Mesenchymal stem cell (in vitro differentiated cells and primary cell): ENCODE results near the gene PTPRD.

ENCODE experiments used
- DNase-seq: peaks from one replicate; pipeline ENCODE4 v3.0.0-alpha.2; 2013
- H2AFZ ChIP-seq: one replicate; pipeline ENCODE4 v1.6.1; 2013; ENCODE audit warnings: low read depth, mild to moderate bottlenecking, control low read depth, inconsistent platforms, low read length, moderate library complexity
- H2AK5ac ChIP-seq: 2 replicates; pipeline ENCODE4 v1.6.1; 2013; ENCODE audit warnings: low read length, moderate library complexity, mild to moderate bottlenecking, inconsistent platforms; ENCODE audit not compliant: severe bottlenecking
- H2BK120ac ChIP-seq: one replicate; pipeline ENCODE4 v1.6.1; 2013; ENCODE audit warnings: low read depth, mild to moderate bottlenecking, inconsistent platforms, low read length, moderate library complexity
- H2BK12ac ChIP-seq, 2 experiments: one replicate each; pipeline ENCODE4 v1.6.1; 2013; ENCODE audit warnings: inconsistent platforms in 2 of 2, low read length in 2 of 2, mild to moderate bottlenecking in 2 of 2, moderate library complexity in 2 of 2, control low read depth in 1 of 2
- H2BK15ac ChIP-seq: one replicate; pipeline ENCODE4 v1.6.1; 2013; ENCODE audit warnings: mild to moderate bottlenecking, low read depth, inconsistent platforms; ENCODE audit not compliant: poor library complexity, severe bottlenecking
- H2BK5ac ChIP-seq: 2 replicates; pipeline ENCODE4 v1.6.1; 2013; ENCODE audit warnings: low read depth, mild to moderate bottlenecking, low read length, control low read depth, inconsistent platforms; ENCODE audit not compliant: poor library complexity, severe bottlenecking
- H3K14ac ChIP-seq, 2 experiments: one replicate each; pipeline ENCODE4 v1.6.1; 2013; ENCODE audit warnings: inconsistent platforms in 2 of 2, low read length in 2 of 2, control low read depth in 1 of 2, mild to moderate bottlenecking in 1 of 2, moderate library complexity in 1 of 2
- H3K18ac ChIP-seq, 2 experiments: one replicate each; pipeline ENCODE4 v1.6.1; 2013; ENCODE audit warnings: inconsistent platforms in 2 of 2, low read length in 2 of 2, control low read depth in 1 of 2, low read depth in 1 of 2, mild to moderate bottlenecking in 1 of 2
- H3K23ac ChIP-seq, 2 experiments: one replicate each; pipeline ENCODE4 v1.6.1; 2013; ENCODE audit warnings: inconsistent platforms in 2 of 2, low read length in 2 of 2, mild to moderate bottlenecking in 2 of 2, moderate library complexity in 2 of 2, control low read depth in 1 of 2
- H3K27ac ChIP-seq: 2 replicates; pipeline ENCODE4 v1.5.1; 2013; ENCODE audit warnings: mild to moderate bottlenecking, moderate library complexity, low read length, control low read depth, inconsistent platforms; ENCODE audit not compliant: poor library complexity, severe bottlenecking
- H3K27me3 ChIP-seq, 2 experiments: 2 replicates each; pipeline versions ENCODE4 v1.6.1 to v1.7.0; 2013; ENCODE audit warnings: low read length in 2 of 2, mild to moderate bottlenecking in 2 of 2, moderate library complexity in 2 of 2, control low read depth in 1 of 2, inconsistent platforms in 1 of 2; ENCODE audit not compliant: control insufficient read depth in 1 of 2, insufficient read depth in 1 of 2
- H3K36me3 ChIP-seq, 2 experiments: 2 replicates each; pipeline versions ENCODE4 v1.6.1 to v1.7.0; 2013; ENCODE audit warnings: low read length in 2 of 2, control low read depth in 1 of 2, inconsistent platforms in 1 of 2, low read depth in 1 of 2, mild to moderate bottlenecking in 1 of 2; ENCODE audit not compliant: insufficient read depth in 2 of 2, control insufficient read depth in 1 of 2
- H3K4ac ChIP-seq, 2 experiments: one replicate each; pipeline ENCODE4 v1.6.1; 2013; ENCODE audit warnings: inconsistent platforms in 2 of 2, low read length in 2 of 2, mild to moderate bottlenecking in 2 of 2, moderate library complexity in 2 of 2, control low read depth in 1 of 2, low read depth in 1 of 2
- H3K4me1 ChIP-seq: 2 replicates; pipeline ENCODE4 v1.6.1; 2013; ENCODE audit warnings: low read depth, low read length, control low read depth; ENCODE audit not compliant: control insufficient read depth, insufficient read depth
- H3K4me2 ChIP-seq: 2 replicates; pipeline ENCODE4 v1.6.1; 2013; ENCODE audit warnings: low read length, mild to moderate bottlenecking, inconsistent platforms; ENCODE audit not compliant: poor library complexity, severe bottlenecking
- H3K4me3 ChIP-seq, 2 experiments: 2 replicates each; pipeline versions ENCODE4 v1.5.1 to v1.7.0; 2013; ENCODE audit warnings: low read length in 2 of 2, mild to moderate bottlenecking in 2 of 2, control low read depth in 1 of 2, low read depth in 1 of 2; ENCODE audit not compliant: insufficient read depth in 1 of 2
- H3K79me1 ChIP-seq: replicated peaks from 2 replicates; pipeline ENCODE4 v1.6.1; 2013; ENCODE audit warnings: mild to moderate bottlenecking, control low read depth, low read length, inconsistent platforms; ENCODE audit not compliant: poor library complexity, severe bottlenecking
- H3K9ac ChIP-seq: 2 replicates; pipeline ENCODE4 v1.7.0; 2013; ENCODE audit warnings: mild to moderate bottlenecking, low read length, moderate library complexity
- H3K9me3 ChIP-seq: 2 replicates; pipeline ENCODE4 v1.7.0; 2013; ENCODE audit warnings: mild to moderate bottlenecking, low read length; ENCODE audit not compliant: control insufficient read depth
- H4K8ac ChIP-seq: one replicate; pipeline ENCODE4 v1.6.1; 2013; ENCODE audit warnings: inconsistent platforms, mild to moderate bottlenecking, low read length, moderate library complexity
- H4K91ac ChIP-seq: one replicate; pipeline ENCODE4 v1.6.1; 2013; ENCODE audit warnings: mild to moderate bottlenecking, low read length, inconsistent platforms
- WGBS: methylation state at CpG from one replicate; pipeline ENCODE4 v1.1.7; 2013; ENCODE audit warnings: mixed read lengths; 5-methylcytosine and 5-hydroxymethylcytosine counted together

PTPRD gene

DNA sequence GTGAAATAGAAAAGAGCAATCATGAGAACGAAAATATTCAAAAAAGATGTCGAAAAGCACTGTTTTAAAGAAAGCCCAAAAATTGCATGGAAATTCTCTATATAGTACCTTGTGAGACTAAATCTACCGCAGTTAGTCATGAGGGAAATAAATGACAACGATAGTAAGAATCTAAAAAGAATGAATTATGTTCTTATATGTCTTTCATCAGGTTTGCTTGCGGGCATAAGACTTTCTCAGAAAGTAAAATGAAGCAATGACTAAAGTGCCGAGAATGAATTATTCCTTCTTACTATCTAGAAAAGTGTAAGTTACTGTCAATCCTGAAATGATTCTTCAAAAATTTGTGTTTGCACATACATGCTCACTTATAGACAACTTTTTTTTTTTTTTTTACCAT lies 26.4 kb downstream of the PTPRD start:
- H2BK15ac ChIP-seq: no peak overlapping the region
- DNase-seq: no peak
- no peak overlapping the region for H2BK120ac ChIP-seq
- H3K27me3 ChIP-seq: no peaks in the 10 kb centered on the region
- no peak overlapping the region for H2AFZ ChIP-seq
- H4K8ac ChIP-seq: no peak overlapping the region
- no peak overlapping the region for H3K4me3 ChIP-seq
- H3K4me1 ChIP-seq: no peaks in the 10 kb centered on the region
- H3K4me2 ChIP-seq: no peak overlapping the region
- no peaks in the 10 kb centered on the region for H3K36me3 ChIP-seq
- 89% methylated on average over 4 of the region's 6 CpGs for WGBS
- no peak overlapping the region for H3K18ac ChIP-seq
- H3K9me3 ChIP-seq: peaks cover 26% of the 10 kb centered on the region
- no peak overlapping the region for H3K4ac ChIP-seq
- no peak overlapping the region for H4K91ac ChIP-seq
- H3K14ac ChIP-seq: no peak overlapping the region
- no peak overlapping the region for H3K23ac ChIP-seq
- H3K79me1 ChIP-seq: no peaks in the 10 kb centered on the region
- no peak overlapping the region for H3K9ac ChIP-seq
- no peak overlapping the region for H2BK12ac ChIP-seq
- H2BK5ac ChIP-seq: no peak overlapping the region
- no peak overlapping the region for H3K27ac ChIP-seq
- H2AK5ac ChIP-seq: no peak overlapping the region

- Histone ChIP-seq H3K79me1 (no peaks in the 10 kb centered on the region), H3K4me2 (no peak overlapping the region), H3K4me3 (no peak overlapping the region), H3K9ac (no peak overlapping the region), H3K27me3 (no peaks in the 10 kb centered on the region), H2BK12ac (no peak overlapping the region), H4K8ac (no peak overlapping the region), H3K36me3 (no peaks in the 10 kb centered on the region), H2AK5ac (no peak overlapping the region), H2AFZ (no peak overlapping the region), H4K91ac (no peak overlapping the region), H3K9me3 (peaks cover 20% of the 10 kb centered on the region), H3K27ac (no peak overlapping the region), H2BK15ac (no peak overlapping the region), H3K23ac (no peak overlapping the region), H3K4me1 (no peaks in the 10 kb centered on the region), H3K4ac (no peak overlapping the region), H3K18ac (no peak overlapping the region), H2BK120ac (no peak overlapping the region), H3K14ac (no peak overlapping the region), H2BK5ac (no peak overlapping the region)
- DNase-seq: no peak
- WGBS: 75% methylated on average over 5 of the region's 5 CpGs
These were observed 41.1 kb downstream of the PTPRD start for GRCh38 chr9:10571699-10572098.

GRCh38 chr9:10566848-10567247 lies 46.0 kb downstream of the PTPRD start:
- Histone ChIP-seq H3K18ac (no peak overlapping the region), H3K9ac (no peak overlapping the region), H2BK120ac (no peak overlapping the region), H3K27me3 (no peaks in the 10 kb centered on the region), H3K79me1 (no peaks in the 10 kb centered on the region), H2AFZ (no peak overlapping the region), H4K8ac (no peak overlapping the region), H3K4ac (no peak overlapping the region), H3K27ac (no peak overlapping the region), H2BK5ac (no peak overlapping the region), H3K36me3 (no peaks in the 10 kb centered on the region), H3K9me3 (peaks cover 15% of the 10 kb centered on the region), H4K91ac (no peak overlapping the region), H3K23ac (no peak overlapping the region), H3K14ac (no peak overlapping the region), H2BK12ac (no peak overlapping the region), H2BK15ac (no peak overlapping the region), H2AK5ac (no peak overlapping the region), H3K4me3 (no peak overlapping the region), H3K4me2 (no peak overlapping the region), H3K4me1 (no peaks in the 10 kb centered on the region)
- WGBS: no CpG with 5 or more reads among the region's 1 CpG
- DNase-seq: no peak

GRCh38 chr9:10562581-10563343 lies 50.0 kb downstream of the PTPRD start:
- Histone ChIP-seq H3K79me1 (no peaks in the 10 kb centered on the region), H3K9me3 (peaks cover 22% of the 10 kb centered on the region), H4K91ac (no peak overlapping the region), H2AFZ (no peak overlapping the region), H3K27me3 (no peaks in the 10 kb centered on the region), H2BK12ac (no peak overlapping the region), H3K4me3 (no peak overlapping the region), H2BK15ac (no peak overlapping the region), H3K4me2 (no peak overlapping the region), H3K4me1 (no peaks in the 10 kb centered on the region), H3K9ac (no peak overlapping the region), H3K4ac (no peak overlapping the region), H3K36me3 (no peaks in the 10 kb centered on the region), H2AK5ac (no peak overlapping the region), H2BK120ac (no peak overlapping the region), H4K8ac (no peak overlapping the region), H3K18ac (no peak overlapping the region), H3K27ac (no peak overlapping the region), H2BK5ac (no peak overlapping the region), H3K14ac (no peak overlapping the region), H3K23ac (no peak overlapping the region)
- peak; percentile 53 for DNase-seq
- WGBS: no CpG with 5 or more reads among the region's 1 CpG
